ENCODE results near the gene FAM3C.
A peak's percentile ranks its signal among the peaks of the same experiment; 100 is the strongest.

The FAM3C gene

DNA sequence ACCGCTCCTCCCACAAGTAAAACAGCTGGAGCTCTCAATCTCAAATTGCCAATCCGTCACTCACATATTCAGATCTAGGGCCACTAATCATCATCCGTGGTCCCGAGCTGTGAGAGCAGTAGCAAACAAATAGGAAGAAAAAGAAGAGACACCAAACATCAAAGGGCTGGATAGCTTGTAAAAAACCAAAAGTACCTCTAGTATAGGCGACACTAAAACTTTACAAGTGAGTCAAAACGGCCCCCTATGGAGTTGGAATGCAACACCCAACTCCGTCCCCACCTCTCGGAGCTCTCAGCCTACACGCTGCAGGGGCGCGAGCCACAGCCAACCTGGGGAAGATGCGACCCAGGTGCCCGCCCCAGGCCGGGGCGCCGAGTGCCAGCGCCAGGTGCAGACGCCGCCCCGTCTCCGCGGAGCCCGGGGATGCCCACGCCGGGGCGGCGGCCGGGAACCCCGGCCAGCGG lies 581 bp downstream of the FAM3C start:
- Mint-ChIP-seq H3K27ac (peak overlapping the region; percentile 91), H3K4me3 (peak overlapping the region; percentile 94), H3K36me3 (ENCODE audit: low read depth) (peaks cover 30% of the 10 kb centered on the region), H3K4me1 (ENCODE audit: low read depth) (peaks cover 53% of the 10 kb centered on the region), H3K27me3 (no peaks in the 10 kb centered on the region), H3K9me3 (peaks cover 5% of the 10 kb centered on the region)

GRCh38 chr7:121394709-121395140 lies 1.4 kb downstream of the FAM3C start:
- H3K36me3 Mint-ChIP-seq (ENCODE audit: low read depth), result peaks cover 30% of the 10 kb centered on the region
- peak overlapping the region; percentile 94 for H3K4me3 Mint-ChIP-seq
- peaks cover 61% of the 10 kb centered on the region for H3K4me1 Mint-ChIP-seq (ENCODE audit: low read depth)
- H3K9me3 Mint-ChIP-seq, result peaks cover 5% of the 10 kb centered on the region
- H3K27ac Mint-ChIP-seq, result no peak overlapping the region
- H3K27me3 Mint-ChIP-seq, result no peaks in the 10 kb centered on the region

GRCh38 chr7:121393005-121393366 lies 3.1 kb downstream of the FAM3C start:
- peaks cover 5% of the 10 kb centered on the region for H3K9me3 Mint-ChIP-seq
- no peak overlapping the region for H3K4me3 Mint-ChIP-seq
- H3K27ac Mint-ChIP-seq, result no peak overlapping the region
- H3K4me1 Mint-ChIP-seq (ENCODE audit: low read depth), result peaks cover 78% of the 10 kb centered on the region
- no peaks in the 10 kb centered on the region for H3K27me3 Mint-ChIP-seq
- H3K36me3 Mint-ChIP-seq (ENCODE audit: low read depth), result peaks cover 30% of the 10 kb centered on the region

DNA sequence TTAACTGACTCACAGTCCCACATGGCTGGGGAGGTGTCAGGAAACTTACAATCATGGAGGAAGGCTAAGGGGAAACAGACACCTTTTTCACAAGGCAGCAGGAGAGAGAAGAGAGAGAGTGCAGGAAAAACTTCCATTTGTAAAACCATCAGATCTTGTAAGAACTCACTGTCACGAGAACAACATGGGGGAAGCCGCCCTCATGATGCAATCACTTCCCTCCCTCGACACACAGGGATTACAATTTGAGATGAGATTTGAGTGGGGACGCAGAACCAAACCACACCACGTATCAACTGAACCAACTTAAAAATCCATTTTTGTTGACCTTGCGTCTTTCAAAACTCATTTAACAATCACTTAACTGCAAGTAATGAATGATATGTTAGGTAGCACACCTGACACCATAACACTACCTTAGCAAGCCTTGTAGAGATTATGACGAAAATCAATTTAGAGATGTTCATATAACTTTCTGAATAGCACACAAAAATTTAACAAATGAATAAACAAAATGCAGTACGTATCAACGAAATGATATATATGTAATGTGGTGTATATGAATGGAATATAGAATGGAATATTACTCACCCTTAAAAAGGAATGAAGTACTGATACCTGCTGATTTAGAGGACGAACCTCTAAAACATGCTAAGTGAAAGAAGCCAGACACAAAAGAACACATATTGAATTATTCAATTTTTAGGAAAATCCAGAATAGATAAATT lies 3.7 kb downstream of the FAM3C start:
- Mint-ChIP-seq H3K4me1 (ENCODE audit: low read depth) (peaks cover 78% of the 10 kb centered on the region), H3K9me3 (peaks cover 5% of the 10 kb centered on the region), H3K27me3 (no peaks in the 10 kb centered on the region), H3K36me3 (ENCODE audit: low read depth) (peaks cover 33% of the 10 kb centered on the region), H3K4me3 (peak overlapping the region; percentile 25), H3K27ac (peak overlapping the region; percentile 18)

- Mint-ChIP-seq H3K9me3 (peaks cover 5% of the 10 kb centered on the region), H3K4me3 (peak overlapping the region; percentile 25), H3K27me3 (no peaks in the 10 kb centered on the region), H3K36me3 (ENCODE audit: low read depth) (peaks cover 36% of the 10 kb centered on the region), H3K4me1 (ENCODE audit: low read depth) (peaks cover 78% of the 10 kb centered on the region), H3K27ac (peak overlapping the region; percentile 18)
Observed at GRCh38 chr7:121391686-121392085, 4.4 kb downstream of the FAM3C start.

GRCh38 chr7:121390617-121391016 lies 5.5 kb downstream of the FAM3C start:
- Mint-ChIP-seq H3K27ac (no peak overlapping the region), H3K4me3 (no peak overlapping the region), H3K36me3 (ENCODE audit: low read depth) (peaks cover 36% of the 10 kb centered on the region), H3K27me3 (no peaks in the 10 kb centered on the region), H3K4me1 (ENCODE audit: low read depth) (peaks cover 85% of the 10 kb centered on the region), H3K9me3 (peaks cover 5% of the 10 kb centered on the region)

DNA sequence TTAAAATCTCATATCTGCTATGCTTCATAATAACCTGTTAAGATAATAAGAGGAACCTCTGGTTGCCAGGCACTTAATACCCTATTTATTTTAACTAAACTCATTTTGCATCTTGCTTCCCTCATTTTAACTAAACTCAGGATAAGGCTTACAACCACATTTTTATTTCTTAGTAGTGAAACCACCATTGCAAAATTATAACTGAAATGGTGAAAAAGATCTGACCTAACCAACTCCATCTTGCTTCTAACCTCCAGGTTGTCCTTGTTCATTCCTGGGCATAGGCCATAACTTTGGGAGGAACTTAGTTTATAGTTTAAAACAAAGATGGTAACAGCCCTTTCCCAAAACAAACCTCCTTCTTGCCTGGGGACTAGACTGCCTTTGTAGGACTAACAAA lies 6.0 kb downstream of the FAM3C start:
- Mint-ChIP-seq H3K9me3 (peaks cover 5% of the 10 kb centered on the region), H3K4me3 (no peak overlapping the region), H3K27ac (no peak overlapping the region), H3K36me3 (ENCODE audit: low read depth) (peaks cover 36% of the 10 kb centered on the region), H3K27me3 (no peaks in the 10 kb centered on the region), H3K4me1 (ENCODE audit: low read depth) (peaks cover 90% of the 10 kb centered on the region)

GRCh38 chr7:121388950-121389349 lies 7.2 kb downstream of the FAM3C start:
- Mint-ChIP-seq H3K9me3 (peaks cover 5% of the 10 kb centered on the region), H3K36me3 (ENCODE audit: low read depth) (peaks cover 31% of the 10 kb centered on the region), H3K4me1 (ENCODE audit: low read depth) (peaks cover 92% of the 10 kb centered on the region), H3K27ac (no peak overlapping the region), H3K27me3 (no peaks in the 10 kb centered on the region), H3K4me3 (no peak overlapping the region)

DNA sequence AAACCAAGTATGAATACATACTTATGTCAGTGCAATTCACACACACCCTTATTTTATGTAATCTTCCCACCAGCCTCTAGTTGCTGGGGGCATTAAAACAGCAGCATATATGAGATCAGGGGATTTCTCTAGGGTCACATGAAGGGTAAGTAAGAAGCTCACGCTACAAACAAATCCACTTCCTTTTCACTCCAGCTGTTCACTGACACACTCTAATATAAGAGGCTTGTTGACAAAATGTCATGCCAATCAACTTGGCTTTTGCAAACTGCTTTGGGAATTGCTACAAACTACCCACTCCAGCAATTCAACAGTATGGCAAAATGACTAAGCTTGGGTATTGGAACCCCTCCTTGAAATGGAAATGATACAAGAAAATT lies 10.3 kb downstream of the FAM3C start:
- Mint-ChIP-seq H3K9me3 (no peaks in the 10 kb centered on the region), H3K36me3 (ENCODE audit: low read depth) (peaks cover 30% of the 10 kb centered on the region), H3K4me3 (no peak overlapping the region), H3K4me1 (ENCODE audit: low read depth) (peaks cover 91% of the 10 kb centered on the region), H3K27ac (peak overlapping the region; percentile 11), H3K27me3 (no peaks in the 10 kb centered on the region)

DNA sequence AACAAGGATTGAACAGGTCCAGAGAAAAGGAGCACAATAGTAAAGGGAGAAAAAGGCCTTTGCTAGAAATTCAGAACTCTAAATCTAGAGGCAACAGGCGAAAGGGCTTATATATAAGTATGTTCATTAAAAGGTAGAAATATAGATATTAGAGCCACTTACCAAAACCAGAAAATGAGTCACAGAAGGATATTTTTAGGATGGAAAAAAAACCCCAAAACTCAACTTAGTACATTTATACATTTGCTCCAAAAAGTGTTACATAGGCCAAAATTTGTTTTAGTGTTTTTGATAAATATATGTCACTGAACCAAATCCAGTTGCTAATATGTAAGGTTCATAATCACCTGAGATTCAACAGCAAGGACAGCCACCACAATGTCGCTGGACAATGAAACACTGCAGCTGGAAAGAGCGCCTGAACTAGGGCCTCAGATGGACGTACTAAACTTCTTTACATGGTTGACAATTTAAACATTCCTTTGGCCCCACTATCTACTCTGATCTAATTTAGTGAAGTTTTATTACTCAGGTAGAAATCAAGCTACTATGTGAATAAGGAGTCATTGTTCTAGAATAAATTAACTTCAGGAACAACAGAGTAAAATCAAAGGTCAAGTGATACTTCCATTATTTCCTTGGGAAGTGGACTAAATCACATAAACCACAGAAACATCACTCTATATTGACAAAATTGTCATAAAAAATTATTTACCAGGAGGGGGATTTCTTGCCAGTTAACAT lies 10.9 kb downstream of the FAM3C start:
- no peaks in the 10 kb centered on the region for H3K9me3 Mint-ChIP-seq
- H3K4me1 Mint-ChIP-seq (ENCODE audit: low read depth), result peaks cover 91% of the 10 kb centered on the region
- peak overlapping the region; percentile 53 for H3K4me3 Mint-ChIP-seq
- peaks cover 32% of the 10 kb centered on the region for H3K36me3 Mint-ChIP-seq (ENCODE audit: low read depth)
- no peaks in the 10 kb centered on the region for H3K27me3 Mint-ChIP-seq
- peak overlapping the region; percentile 60 for H3K27ac Mint-ChIP-seq

DNA sequence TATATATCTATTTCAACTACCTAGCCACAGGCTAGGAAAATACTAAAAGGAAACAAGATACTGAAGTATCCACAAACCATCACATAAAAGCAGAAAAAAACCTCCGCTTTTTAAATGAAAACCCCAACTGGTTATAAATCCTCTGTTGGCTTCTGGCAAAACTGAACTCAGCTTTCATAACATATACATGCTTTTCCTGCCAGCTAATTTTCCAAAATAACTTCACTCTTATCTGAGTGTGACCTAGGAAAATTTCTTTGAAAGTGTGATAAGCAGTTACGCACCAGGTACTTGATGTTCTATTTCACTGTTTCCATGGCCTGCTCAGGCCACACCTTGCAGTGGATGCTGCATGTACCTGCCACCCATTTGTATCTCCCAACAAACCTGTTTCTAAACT lies 11.8 kb downstream of the FAM3C start:
- peak overlapping the region; percentile 63 for H3K27ac Mint-ChIP-seq
- H3K36me3 Mint-ChIP-seq (ENCODE audit: low read depth), result peaks cover 40% of the 10 kb centered on the region
- H3K4me1 Mint-ChIP-seq (ENCODE audit: low read depth), result peaks cover 91% of the 10 kb centered on the region

DNA sequence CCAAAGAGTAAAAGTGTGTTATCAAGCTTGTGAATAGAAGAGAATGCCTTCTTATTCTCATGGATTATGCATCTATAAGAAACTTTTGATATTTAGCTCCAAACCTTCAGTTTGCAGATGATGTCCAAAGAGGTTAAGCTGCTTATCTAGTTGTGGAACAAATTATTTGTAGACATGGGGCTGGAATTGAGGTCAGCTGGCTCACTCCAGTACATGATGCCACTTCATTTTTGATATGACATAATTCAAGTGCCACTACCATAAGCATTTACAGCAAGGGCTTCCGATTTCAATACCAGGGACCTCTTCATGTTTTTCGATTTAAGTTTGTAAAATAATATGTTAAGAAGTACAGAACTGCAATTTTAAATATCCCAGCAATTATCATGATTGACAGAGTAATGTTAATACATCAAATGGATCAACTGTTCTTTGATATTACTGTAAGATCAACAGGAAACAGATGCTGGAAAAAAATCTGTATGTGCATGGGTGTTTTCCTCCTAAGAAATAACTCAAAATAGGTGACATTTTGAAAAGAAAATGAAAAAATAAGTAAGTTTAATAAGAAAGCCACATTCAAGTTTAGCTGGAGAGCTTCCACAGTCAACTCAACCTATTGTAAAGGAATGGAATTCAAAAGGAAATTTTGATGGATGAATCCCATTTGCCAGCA lies 12.7 kb downstream of the FAM3C start:
- no peaks in the 10 kb centered on the region for H3K27me3 Mint-ChIP-seq
- H3K36me3 Mint-ChIP-seq (ENCODE audit: low read depth), result peaks cover 44% of the 10 kb centered on the region
- no peaks in the 10 kb centered on the region for H3K9me3 Mint-ChIP-seq
- H3K27ac Mint-ChIP-seq, result no peak overlapping the region
- H3K4me3 Mint-ChIP-seq, result peak overlapping the region; percentile 37
- peaks cover 82% of the 10 kb centered on the region for H3K4me1 Mint-ChIP-seq (ENCODE audit: low read depth)

More for the DNA sequence above, 11.8 kb downstream of the FAM3C start:
- Mint-ChIP-seq H3K4me3 (peak overlapping the region; percentile 21), H3K9me3 (no peaks in the 10 kb centered on the region), H3K27me3 (no peaks in the 10 kb centered on the region)

DNA sequence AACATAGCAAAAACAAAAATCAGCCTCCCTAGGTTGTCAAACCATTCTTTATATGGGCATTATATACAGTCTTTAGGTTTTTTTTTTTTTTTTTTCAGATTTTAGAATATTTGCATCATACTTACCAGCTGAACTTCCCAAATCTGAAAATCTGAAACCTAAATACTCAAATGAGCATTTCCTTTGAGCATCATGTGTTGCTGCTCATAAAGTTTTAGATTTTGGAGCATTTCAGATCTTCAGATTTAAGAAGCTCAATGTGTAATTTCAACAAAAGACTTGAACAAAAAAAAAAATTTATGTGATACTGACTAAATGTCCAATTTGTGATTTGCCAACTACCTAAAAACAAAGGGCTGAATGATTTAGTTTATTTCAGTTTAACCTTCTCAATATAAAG lies 13.6 kb downstream of the FAM3C start:
- H3K4me3 Mint-ChIP-seq, result no peak overlapping the region
- H3K4me1 Mint-ChIP-seq (ENCODE audit: low read depth), result peaks cover 78% of the 10 kb centered on the region
- peaks cover 49% of the 10 kb centered on the region for H3K36me3 Mint-ChIP-seq (ENCODE audit: low read depth)
- H3K27ac Mint-ChIP-seq, result no peak overlapping the region
- no peaks in the 10 kb centered on the region for H3K9me3 Mint-ChIP-seq
- no peaks in the 10 kb centered on the region for H3K27me3 Mint-ChIP-seq

GRCh38 chr7:121379930-121380329 lies 16.2 kb downstream of the FAM3C start:
- H3K36me3 Mint-ChIP-seq (ENCODE audit: low read depth), result peaks cover 69% of the 10 kb centered on the region
- H3K9me3 Mint-ChIP-seq, result no peaks in the 10 kb centered on the region
- peaks cover 76% of the 10 kb centered on the region for H3K4me1 Mint-ChIP-seq (ENCODE audit: low read depth)
- H3K4me3 Mint-ChIP-seq, result no peak overlapping the region
- no peak overlapping the region for H3K27ac Mint-ChIP-seq
- no peaks in the 10 kb centered on the region for H3K27me3 Mint-ChIP-seq

DNA sequence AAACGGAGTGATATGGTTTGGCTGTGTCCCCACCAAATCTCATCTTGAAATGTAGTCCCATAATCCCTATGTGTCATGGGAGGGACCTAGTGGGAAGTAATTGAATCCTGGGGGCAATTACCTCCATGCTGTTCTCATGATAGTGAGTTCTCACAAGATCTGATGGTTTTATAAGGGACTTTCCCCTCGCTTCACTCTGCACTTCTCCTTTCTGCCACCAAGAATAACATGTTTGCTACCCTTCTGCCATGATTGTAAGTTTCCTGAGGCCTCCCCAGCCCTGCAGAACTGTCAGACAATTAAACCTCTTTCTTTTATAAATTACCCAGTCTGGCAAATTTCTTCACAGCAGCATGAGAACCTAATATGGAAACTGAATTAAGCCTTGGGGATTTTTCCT lies 19.1 kb downstream of the FAM3C start:
- Mint-ChIP-seq H3K27ac (no peak overlapping the region), H3K27me3 (no peaks in the 10 kb centered on the region), H3K4me3 (no peak overlapping the region), H3K4me1 (ENCODE audit: low read depth) (peaks cover 68% of the 10 kb centered on the region), H3K36me3 (ENCODE audit: low read depth) (peaks cover 73% of the 10 kb centered on the region), H3K9me3 (no peaks in the 10 kb centered on the region)

Data from stimulated activated naive CD8-positive, alpha-beta T cell treated with anti-CD3 and anti-CD28 coated beads, Interleukin-15, Interleukin-2, amounts not matched to agents 100 ng/mL and 50 ng/mL, for 24 hours (primary cell).